Epithelial cell of proximal tubule (primary cell): Measurements from ENCODE around the gene FLACC1. TPM values are rescaled to one million over a fixed set of nuclear protein-coding genes. Genes with fewer than 3 reads are reported as not detected.
"Not testable (repeated sequence)": the region's sequence is repeated elsewhere in the genome, so short reads cannot be mapped to it uniquely, and the experiment has no call there.

Experiments used
- DNase-seq: peaks from one replicate; pipeline ENCODE4 v3.0.0-alpha.2; 2011; ENCODE audit warnings: low read depth
- H3K4me3 ChIP-seq: 2 replicates; pipeline ENCODE4 v1.5.1; 2011; ENCODE audit warnings: low read depth, mild to moderate bottlenecking, low read length
- CTCF ChIP-seq: conservative IDR thresholded peaks from 2 replicates; pipeline ENCODE4 v1.5.1; 2012; ENCODE audit warnings: low read depth, mild to moderate bottlenecking, low read length
- total RNA-seq: library from RNA; depleted of rRNA; stranded (reverse); fragments of >200 nt; gene quantifications from 2 replicates; pipeline ENCODE4 v1.2.3, GENCODE V29; 2015

Gene FLACC1
- total RNA-seq, 1 donor from 2014 or later = not detected

DNA sequence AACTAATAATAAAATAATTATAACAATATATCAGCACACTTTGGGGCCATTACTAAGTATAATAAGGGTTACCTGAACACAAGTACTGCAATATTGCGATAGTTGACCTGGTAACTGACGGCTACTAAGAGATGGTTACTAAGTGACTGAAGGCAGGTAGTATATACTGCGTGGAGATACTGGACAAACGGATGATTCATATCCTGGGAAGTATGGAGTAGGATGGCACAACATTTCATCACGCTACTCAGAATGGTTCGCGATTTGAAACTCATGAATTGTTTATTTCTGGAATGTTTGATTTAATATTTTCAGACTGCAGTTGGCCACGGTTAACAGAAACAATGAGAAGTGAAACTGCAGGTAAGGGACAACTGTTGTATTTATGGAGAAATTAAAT, 39.5 kb upstream of the FLACC1 start:
- DNase-seq = no peak
- TF ChIP-seq CTCF = no peak
- no peak overlapping the region for H3K4me3 ChIP-seq

DNA sequence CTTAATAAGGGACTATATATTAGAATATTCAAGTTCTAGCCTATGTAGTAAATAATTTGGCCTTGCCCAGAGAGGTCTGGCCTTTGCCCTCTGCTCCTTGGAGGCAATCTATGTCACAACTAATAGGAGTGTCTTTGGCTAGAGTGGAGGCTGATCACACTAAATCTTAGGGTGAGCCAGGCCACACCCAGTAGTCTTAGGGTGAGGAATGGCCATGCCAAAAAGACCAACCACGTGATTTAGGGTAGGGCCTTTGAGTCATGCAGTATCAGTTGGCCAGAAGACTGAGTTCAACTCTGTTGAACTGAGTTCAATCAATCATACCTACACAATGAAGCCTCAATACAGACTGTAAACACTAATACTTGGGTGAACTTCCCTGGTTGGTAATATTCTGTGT, 26.0 kb upstream of the FLACC1 start:
- no peak for TF ChIP-seq CTCF
- no peak overlapping the region for H3K4me3 ChIP-seq
- no peak for DNase-seq

DNA sequence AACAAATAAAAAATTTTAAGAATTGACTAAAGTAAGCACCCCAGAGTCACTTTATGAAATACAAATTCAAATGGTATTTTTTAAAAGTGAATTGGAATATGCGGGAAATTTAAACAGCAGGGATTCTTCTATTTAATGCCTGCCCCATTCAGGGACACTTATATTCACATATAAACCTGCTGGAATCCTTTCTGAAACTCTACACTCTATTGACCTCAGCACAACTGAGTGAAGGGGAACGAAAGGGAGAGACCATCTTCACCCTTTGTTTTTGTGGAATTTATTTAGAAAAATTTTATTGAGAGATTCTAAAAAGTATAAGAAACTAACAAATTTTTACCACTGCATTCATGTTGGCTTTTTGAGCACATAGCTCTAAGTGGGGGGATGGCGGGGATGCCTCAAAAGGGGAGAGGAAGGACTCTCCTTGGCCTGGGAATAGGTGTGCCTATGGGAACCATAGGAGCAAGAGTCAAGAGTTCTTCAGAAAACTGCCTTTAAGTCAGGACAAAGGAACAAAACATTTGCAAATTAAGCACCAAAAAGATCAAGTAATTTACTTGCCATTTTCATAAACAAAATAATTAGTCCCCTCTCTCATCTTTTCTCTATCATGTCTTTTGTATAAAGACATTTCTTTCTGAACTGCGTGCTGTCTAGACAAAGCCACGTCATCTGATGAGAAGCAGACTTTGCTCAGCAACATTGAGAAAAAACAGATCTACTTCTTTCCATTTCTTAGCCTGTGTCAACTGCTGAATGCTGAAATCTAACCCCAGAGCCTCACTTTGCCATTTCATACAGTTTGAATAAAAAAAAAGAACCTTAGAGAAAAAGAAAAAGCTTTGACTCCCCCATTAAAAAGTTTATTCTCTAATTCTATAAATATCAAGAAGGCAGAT, 21.6 kb upstream of the FLACC1 start:
- DNase-seq = no peak
- no peak for TF ChIP-seq CTCF
- no peak overlapping the region for H3K4me3 ChIP-seq

DNA sequence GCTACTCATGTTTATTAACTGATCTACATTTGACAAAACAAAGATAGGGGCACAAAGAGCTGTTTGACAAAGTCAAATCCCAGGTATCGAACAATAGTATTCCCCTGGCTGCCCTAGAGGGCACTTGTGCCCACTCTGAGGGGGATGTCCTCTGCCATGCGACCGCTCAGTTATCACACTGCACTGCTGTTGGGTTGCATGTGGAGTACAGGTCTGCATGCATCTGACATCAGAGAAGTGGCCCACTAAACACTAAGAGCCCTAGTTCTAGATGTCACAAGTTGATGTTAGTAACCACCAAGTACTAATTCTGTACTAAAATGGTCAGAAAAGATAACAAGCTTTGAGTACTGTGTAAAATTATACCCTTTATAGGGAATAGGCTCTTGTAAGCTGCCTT, 20.1 kb upstream of the FLACC1 start:
- H3K4me3 ChIP-seq = no peak overlapping the region
- no peak for TF ChIP-seq CTCF
- no peak for DNase-seq

DNA sequence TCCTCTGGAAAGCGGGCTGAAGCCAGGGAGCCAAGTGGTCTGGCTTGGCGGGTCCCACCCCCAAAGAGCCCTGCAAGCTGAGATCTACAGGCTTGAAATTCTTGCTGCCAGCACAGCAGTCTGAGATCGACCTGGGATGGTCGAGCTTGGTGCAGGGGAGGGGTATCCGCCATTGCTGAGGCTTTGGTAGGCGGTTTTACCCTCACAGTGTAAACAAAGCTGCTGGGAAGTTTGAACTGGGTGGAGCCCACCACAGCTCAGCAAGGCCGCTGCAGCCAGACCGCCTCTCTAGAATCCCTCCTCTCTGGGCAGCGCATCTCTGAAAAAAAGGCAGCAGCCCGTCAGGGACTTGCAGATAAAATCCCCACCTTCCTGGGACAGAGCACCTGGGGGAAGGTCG, 12.6 kb upstream of the FLACC1 start:
- no peak overlapping the region for H3K4me3 ChIP-seq
- no peak for DNase-seq
- TF ChIP-seq CTCF = no peak

DNA sequence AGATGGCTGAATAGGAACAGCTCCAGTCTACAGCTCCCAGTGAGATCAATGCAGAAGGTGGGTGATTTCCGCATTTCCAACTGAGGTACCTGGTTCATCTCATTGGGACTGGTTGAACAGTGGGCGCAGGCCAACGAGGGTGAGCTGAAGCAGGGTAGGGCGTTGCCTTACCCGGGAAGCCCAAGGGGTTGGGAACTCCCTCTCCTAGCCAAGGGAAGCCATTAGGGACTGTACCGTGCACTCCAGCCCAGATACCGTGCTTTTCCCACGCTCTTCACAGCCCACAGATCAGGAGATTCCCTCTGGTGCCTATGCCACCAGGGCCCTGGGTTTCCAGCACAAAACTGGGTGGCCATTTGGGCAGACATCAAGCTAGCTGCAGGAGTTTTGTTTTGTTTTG, 12.2 kb upstream of the FLACC1 start:
- DNase-seq, H3K4me3 ChIP-seq: not testable (repeated sequence)

- no peak for DNase-seq
- no peak for TF ChIP-seq CTCF
- no peak overlapping the region for H3K4me3 ChIP-seq
These were observed 9.0 kb upstream of the FLACC1 start for GRCh38 chr2:201366146-201366545.
